Fibroblast of lung (primary cell): ENCODE data around the gene TARM1.

Experiments used
- EZH2 ChIP-seq: IDR thresholded peaks from 2 replicates; pipeline ENCODE4 v1.5.1; 2012; ENCODE audit warnings: low read length, control low read depth, mild to moderate bottlenecking; ENCODE audit errors: missing control alignments
- TF ChIP-seq, protein P1 (sequence below), 2 donors: IDR thresholded peaks in 1 of 2; conservative IDR thresholded peaks in 1 of 2; 1 replicate in 1 of 2; 2 replicates in 1 of 2; pipeline ENCODE4 v1.5.1; 2011 to 2012; ENCODE audit warnings: low read length in 2 of 2, control low read depth in 1 of 2, inconsistent platforms in 1 of 2, low read depth in 1 of 2, mild to moderate bottlenecking in 1 of 2

DNA sequence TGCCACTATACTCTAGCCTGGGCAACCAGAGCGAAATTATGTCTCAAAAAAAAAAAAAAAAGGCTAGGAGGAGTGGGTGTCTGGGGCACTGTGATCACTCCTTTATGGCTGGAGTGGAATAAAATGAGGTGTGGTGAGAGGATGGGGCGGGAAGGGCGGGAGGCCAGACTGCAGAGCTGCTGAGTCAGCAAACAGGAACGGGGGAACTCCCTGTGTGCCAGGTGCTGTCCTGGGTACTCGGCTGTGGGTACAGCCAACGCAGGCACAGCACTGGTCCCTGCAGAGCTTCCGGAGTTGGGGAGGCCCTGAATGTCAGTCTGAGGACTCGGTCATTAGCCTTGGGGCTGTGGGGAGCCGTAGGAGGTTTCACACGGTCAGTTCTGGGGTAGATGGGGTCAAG is 40.1 kb upstream of the TARM1 start:
- TF ChIP-seq, protein P1, sequence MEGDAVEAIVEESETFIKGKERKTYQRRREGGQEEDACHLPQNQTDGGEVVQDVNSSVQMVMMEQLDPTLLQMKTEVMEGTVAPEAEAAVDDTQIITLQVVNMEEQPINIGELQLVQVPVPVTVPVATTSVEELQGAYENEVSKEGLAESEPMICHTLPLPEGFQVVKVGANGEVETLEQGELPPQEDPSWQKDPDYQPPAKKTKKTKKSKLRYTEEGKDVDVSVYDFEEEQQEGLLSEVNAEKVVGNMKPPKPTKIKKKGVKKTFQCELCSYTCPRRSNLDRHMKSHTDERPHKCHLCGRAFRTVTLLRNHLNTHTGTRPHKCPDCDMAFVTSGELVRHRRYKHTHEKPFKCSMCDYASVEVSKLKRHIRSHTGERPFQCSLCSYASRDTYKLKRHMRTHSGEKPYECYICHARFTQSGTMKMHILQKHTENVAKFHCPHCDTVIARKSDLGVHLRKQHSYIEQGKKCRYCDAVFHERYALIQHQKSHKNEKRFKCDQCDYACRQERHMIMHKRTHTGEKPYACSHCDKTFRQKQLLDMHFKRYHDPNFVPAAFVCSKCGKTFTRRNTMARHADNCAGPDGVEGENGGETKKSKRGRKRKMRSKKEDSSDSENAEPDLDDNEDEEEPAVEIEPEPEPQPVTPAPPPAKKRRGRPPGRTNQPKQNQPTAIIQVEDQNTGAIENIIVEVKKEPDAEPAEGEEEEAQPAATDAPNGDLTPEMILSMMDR (conservative IDR thresholded peaks at IDR 0.05 in 1 of 2, IDR thresholded peaks at IDR 0.05 in 1 of 2; ENCODE audit: low read depth in 1 of 2, low read length in 2 of 2), result no peak
- TF ChIP-seq EZH2, result no peak
